ENCODE data around the gene SBDS.
"Not testable (repeated sequence)": the region's sequence is repeated elsewhere in the genome, so short reads cannot be mapped to it uniquely, and the experiment has no call there.

DNA sequence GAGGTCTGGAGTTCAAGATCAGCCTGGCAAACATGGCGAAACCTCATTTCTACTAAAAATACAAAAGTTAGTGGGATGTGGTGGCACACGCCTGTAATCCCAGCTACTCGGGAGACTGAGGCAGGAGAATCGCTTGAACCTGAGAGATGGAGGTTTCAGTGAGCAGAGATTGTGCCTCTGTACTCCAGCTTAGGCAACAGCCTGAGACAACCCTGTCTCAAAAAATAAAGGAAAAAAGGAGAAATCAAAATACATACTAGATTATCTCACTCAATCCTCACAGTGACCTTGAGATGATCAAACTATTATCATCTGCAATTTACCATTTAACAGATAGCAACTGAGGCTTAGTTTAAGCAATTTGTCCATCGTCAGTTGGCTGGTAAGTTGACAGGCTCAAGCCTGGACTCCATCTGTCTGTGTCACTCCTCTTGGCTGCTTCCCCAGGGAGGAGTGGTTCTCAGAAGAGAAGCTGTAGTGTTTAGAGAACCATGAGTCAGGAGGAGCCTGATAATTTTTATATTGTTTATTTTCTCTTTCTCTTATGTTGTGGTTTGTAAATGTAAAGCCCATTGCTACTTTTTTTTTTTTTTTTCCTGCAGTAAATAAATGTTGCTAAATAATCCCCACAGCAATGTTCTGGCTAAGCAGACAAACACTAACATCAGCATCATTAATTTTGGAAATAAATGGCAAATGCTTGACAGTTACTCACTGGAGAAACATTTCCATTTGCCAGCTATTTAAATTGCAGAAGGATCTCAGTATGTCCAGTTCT is 47.6 kb upstream of the SBDS start:
- TF ChIP-seq POLR2A, POLR2AphosphoS5 (IDR thresholded peaks at IDR 0.05; ENCODE audit: low read depth, low read length): not testable (repeated sequence)
